Prostate gland (tissue), 2 donors: ENCODE data around the gene TM7SF3.

ENCODE experiments used
- POLR2A ChIP-seq: fragments of 450-650 bp; IDR thresholded peaks from one replicate; pipeline ENCODE4 v1.6.1; 2016; ENCODE audit warnings: antibody characterized with exemption, mild to moderate bottlenecking
- TF ChIP-seq, protein P1 (sequence below), 4 experiments: fragments of 200-600 bp in 2 of 4; fragments of 450-650 bp in 2 of 4; sonication (generic) in 2 of 4; IDR thresholded peaks; 1 replicate in 3 of 4; 2 replicates in 1 of 4; pipeline ENCODE4 v1.5.1; 2016 to 2019; ENCODE audit warnings: antibody characterized with exemption in 4 of 4, mild to moderate bottlenecking in 2 of 4, moderate library complexity in 2 of 4

DNA sequence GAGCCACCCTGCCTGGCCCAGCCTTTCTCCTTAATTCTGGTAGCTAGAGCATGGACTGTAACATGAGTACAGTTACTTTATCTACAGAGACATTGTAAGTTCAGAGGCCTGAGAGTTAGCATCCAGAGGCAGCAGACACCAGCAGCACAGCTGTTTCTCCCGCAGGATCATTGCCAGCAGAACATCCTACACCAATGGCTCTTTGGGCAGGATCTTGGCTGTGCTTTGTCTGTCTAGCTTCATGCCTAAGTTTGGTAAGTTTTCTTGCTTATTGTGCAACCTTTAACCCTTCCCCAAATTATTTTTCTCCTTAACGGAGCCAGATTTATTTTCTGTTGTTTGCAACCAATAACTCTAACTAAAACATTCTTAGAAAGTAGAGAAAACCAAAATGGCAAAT lies 46.6 kb upstream of the TM7SF3 start:
- TF ChIP-seq, protein P1, sequence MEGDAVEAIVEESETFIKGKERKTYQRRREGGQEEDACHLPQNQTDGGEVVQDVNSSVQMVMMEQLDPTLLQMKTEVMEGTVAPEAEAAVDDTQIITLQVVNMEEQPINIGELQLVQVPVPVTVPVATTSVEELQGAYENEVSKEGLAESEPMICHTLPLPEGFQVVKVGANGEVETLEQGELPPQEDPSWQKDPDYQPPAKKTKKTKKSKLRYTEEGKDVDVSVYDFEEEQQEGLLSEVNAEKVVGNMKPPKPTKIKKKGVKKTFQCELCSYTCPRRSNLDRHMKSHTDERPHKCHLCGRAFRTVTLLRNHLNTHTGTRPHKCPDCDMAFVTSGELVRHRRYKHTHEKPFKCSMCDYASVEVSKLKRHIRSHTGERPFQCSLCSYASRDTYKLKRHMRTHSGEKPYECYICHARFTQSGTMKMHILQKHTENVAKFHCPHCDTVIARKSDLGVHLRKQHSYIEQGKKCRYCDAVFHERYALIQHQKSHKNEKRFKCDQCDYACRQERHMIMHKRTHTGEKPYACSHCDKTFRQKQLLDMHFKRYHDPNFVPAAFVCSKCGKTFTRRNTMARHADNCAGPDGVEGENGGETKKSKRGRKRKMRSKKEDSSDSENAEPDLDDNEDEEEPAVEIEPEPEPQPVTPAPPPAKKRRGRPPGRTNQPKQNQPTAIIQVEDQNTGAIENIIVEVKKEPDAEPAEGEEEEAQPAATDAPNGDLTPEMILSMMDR (IDR thresholded peaks at IDR 0.05): no peak
- TF ChIP-seq POLR2A: no peak
